Common myeloid progenitor, CD34-positive (primary cell): ENCODE measurements around the gene TTC34.

Experiments
- CTCF ChIA-PET: fragments of 350-600 bp; sonication (Branson Sonifier 250); formaldehyde crosslinking; loops from one replicate; lab custom pipeline; 2021; ENCODE audit warnings: antibody characterized with exemption; lab: Charles Lee
- POLR2A ChIA-PET: fragments of 350-600 bp; sonication (Branson Sonifier 250); formaldehyde crosslinking; loops from one replicate; lab custom pipeline; 2021; ENCODE audit warnings: antibody characterized with exemption; lab: Charles Lee
- DNase-seq, 3 donors: peaks; one replicate each; pipeline versions ENCODE4 v3.0.0 to v3.0.0-alpha.2; 2013
- H3K27ac ChIP-seq, 2 experiments: 1 replicate in 1 of 2; 2 replicates in 1 of 2; pipeline ENCODE4 v1.7.0; 2013; ENCODE audit warnings: inconsistent platforms in 2 of 2, low read length in 2 of 2, mild to moderate bottlenecking in 2 of 2, low read depth in 1 of 2, moderate library complexity in 1 of 2; ENCODE audit not compliant: severe bottlenecking in 2 of 2, insufficient read depth in 1 of 2, poor library complexity in 1 of 2
- H3K27me3 ChIP-seq, 5 experiments: replicated peaks in 2 of 5; 1 replicate in 3 of 5; 2 replicates in 2 of 5; pipeline versions ENCODE4 v1.6.1 to v1.7.0; 2013; ENCODE audit warnings: low read length in 4 of 5, mild to moderate bottlenecking in 2 of 5, moderate library complexity in 2 of 5, inconsistent platforms in 1 of 5; ENCODE audit not compliant: insufficient read depth in 5 of 5, control insufficient read depth in 4 of 5
- H3K36me3 ChIP-seq, 4 experiments: 1 replicate in 2 of 4; 2 replicates in 2 of 4; pipeline versions ENCODE4 v1.6.1 to v1.7.0; 2013; ENCODE audit warnings: low read length in 3 of 4, control low read depth in 1 of 4, mild to moderate bottlenecking in 1 of 4; ENCODE audit not compliant: control insufficient read depth in 4 of 4, insufficient read depth in 4 of 4
- H3K4me1 ChIP-seq, 4 experiments: 1 replicate in 3 of 4; 2 replicates in 1 of 4; pipeline versions ENCODE4 v1.6.1 to v1.7.1; 2013; ENCODE audit warnings: low read length in 3 of 4, mild to moderate bottlenecking in 3 of 4, control low read depth in 1 of 4, inconsistent platforms in 1 of 4, moderate library complexity in 1 of 4; ENCODE audit not compliant: control insufficient read depth in 4 of 4, insufficient read depth in 4 of 4; ENCODE audit errors: control extremely low read depth in 1 of 4
- H3K4me3 ChIP-seq, 7 experiments: 1 replicate in 4 of 7; 2 replicates in 3 of 7; pipeline versions ENCODE4 v1.5.1 to v1.7.0; 2013; ENCODE audit warnings: mild to moderate bottlenecking in 7 of 7, low read length in 6 of 7, moderate library complexity in 6 of 7, inconsistent platforms in 2 of 7, low read depth in 2 of 7, control low read depth in 1 of 7; ENCODE audit not compliant: insufficient read depth in 4 of 7, control insufficient read depth in 1 of 7; ENCODE audit errors: extremely low read depth in 1 of 7
- H3K9me3 ChIP-seq, 5 experiments: 1 replicate in 4 of 5; 2 replicates in 1 of 5; pipeline versions ENCODE4 v1.6.1 to v1.7.1; 2013; ENCODE audit warnings: low read length in 4 of 5, mild to moderate bottlenecking in 2 of 5, inconsistent platforms in 1 of 5, low read depth in 1 of 5, moderate library complexity in 1 of 5; ENCODE audit not compliant: control insufficient read depth in 4 of 5, insufficient read depth in 2 of 5; ENCODE audit errors: control extremely low read depth in 1 of 5
- WGBS: methylation state at CpG from one replicate; pipeline ENCODE4 v1.1.5; 2013; ENCODE audit not compliant: insufficient coverage; 5-methylcytosine and 5-hydroxymethylcytosine counted together

TTC34 gene

DNA sequence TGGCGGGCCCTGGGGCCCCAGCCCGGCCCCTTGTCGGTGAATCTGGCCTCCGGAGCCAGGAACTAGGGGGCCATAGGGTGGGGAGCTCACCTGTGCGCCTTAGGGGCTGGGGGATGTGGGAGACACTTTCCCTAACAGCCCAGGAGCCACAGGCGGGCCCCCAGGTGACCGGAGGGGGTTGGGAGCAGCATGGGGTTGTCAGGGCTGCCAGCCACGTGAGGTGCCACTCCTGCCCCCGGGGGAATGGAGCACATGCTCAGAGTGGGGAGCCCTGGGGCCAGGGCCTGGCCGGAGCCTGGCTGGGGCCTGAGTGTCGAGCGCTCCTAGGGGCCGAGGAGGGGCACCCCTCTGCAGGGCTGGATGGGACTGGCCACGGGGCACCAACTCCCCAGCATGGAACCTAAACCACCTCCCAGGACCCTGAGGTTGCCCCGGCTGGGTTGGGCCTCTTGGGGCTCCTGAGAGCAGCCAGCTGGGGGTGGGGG, 195.1 kb downstream of the TTC34 start:
- Histone ChIP-seq H3K27ac (no peak overlapping the region), H3K36me3 (no peaks in the 10 kb centered on the region), H3K9me3 (no peaks in the 10 kb centered on the region), H3K4me1 (no peaks in the 10 kb centered on the region), H3K27me3 (peaks cover 0 to 24% (median 0%) of the 10 kb centered on the region in 5 experiments), H3K4me3 (no peak overlapping the region)
- 81% methylated on average over 11 of the region's 15 CpGs for WGBS
- POLR2A ChIA-PET: no interaction called here
- CTCF ChIA-PET: no interaction called here
- no peak for DNase-seq

DNA sequence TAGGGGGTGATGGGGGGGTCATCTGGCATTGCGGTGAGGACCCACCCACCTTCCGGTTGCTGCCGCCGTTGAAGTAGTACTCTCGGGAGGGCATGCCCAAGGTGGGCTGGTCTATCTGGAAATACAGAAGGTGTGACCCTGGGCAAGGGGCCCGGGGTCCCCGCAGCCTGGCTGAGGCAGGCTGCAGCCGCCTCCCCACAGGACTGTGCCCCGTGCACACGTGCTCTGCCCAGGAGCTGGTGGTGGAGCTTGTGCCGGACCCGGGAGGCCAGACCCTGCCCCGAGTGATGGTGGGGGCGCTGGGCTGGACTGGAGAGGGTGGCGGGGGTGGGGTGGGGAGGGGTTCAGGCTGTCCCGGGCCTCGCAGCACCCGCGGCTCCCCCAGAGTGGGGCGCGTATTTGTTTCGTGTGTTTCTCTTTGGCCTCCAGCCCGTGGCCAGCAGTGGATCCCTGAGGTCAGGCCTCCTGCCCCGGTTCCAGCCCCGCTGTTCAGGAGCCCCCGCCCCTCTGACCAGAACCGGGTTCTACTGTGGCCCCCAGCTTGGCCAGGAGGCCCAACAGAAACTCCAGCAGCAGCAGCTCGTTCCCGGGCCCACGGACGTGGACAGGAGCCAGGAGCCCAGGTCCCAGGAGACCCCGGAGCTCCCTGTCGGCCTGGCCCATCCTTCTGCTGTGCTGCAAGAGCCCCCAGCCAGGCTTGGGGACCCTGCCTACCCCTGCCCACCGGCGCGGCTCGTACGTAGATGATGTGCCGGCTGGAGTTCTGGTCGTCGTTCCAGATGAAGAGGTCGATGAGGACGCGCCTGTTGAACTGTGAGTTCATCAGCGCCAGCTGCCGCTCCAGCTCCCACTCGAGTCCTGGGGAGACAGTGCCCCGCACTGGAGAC, 195.7 kb downstream of the TTC34 start:
- Histone ChIP-seq H3K4me1 (no peaks in the 10 kb centered on the region), H3K36me3 (no peaks in the 10 kb centered on the region), H3K9me3 (no peaks in the 10 kb centered on the region), H3K27me3 (peaks cover 0 to 19% (median 0%) of the 10 kb centered on the region in 5 experiments), H3K4me3 (no peak overlapping the region), H3K27ac (no peak overlapping the region)
- CTCF ChIA-PET: no interaction called here
- 97% methylated on average over 39 of the region's 48 CpGs for WGBS
- POLR2A ChIA-PET: no interaction called here
- DNase-seq: no peak

DNA sequence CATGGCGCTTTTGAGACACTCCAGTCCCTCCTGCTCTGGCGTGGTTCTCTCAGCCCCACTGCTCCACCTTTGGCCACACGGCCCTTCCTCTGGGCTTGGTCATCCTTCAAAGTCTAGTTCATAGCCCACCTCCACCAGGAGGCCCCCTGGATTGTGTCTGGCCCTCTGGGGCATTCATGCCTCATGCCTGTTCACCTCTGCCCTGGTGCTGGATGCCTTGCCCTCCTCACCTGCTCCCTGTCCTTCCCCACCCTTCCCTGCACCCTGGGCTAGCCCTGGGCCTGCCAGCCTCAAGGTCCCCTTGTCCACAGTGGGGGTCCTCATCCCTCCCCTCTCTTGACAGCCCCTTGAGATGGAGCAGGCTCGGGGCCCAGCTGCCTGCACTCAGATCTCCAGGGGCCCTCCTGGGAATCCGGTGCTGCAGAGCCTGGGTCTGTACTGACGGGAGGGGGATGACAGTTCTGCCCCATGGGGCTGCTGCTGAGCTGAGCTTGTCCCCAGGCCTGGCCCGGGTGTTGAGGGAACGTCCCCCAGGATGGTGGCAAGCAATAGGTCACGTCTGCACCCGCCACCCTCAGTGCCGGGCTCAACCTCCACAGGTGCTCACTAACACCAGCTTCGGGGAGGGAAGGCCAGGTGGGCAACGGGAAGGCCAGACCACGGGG, 196.5 kb downstream of the TTC34 start:
- Histone ChIP-seq H3K27ac (no peak overlapping the region), H3K27me3 (peaks cover 0 to 14% (median 0%) of the 10 kb centered on the region in 5 experiments), H3K4me1 (no peaks in the 10 kb centered on the region), H3K4me3 (no peak overlapping the region), H3K9me3 (no peaks in the 10 kb centered on the region), H3K36me3 (no peaks in the 10 kb centered on the region)
- DNase-seq: no peak
- WGBS: 96% methylated on average over 11 of the region's 14 CpGs
- ChIA-PET CTCF (no interaction called here), POLR2A (no interaction called here)

DNA sequence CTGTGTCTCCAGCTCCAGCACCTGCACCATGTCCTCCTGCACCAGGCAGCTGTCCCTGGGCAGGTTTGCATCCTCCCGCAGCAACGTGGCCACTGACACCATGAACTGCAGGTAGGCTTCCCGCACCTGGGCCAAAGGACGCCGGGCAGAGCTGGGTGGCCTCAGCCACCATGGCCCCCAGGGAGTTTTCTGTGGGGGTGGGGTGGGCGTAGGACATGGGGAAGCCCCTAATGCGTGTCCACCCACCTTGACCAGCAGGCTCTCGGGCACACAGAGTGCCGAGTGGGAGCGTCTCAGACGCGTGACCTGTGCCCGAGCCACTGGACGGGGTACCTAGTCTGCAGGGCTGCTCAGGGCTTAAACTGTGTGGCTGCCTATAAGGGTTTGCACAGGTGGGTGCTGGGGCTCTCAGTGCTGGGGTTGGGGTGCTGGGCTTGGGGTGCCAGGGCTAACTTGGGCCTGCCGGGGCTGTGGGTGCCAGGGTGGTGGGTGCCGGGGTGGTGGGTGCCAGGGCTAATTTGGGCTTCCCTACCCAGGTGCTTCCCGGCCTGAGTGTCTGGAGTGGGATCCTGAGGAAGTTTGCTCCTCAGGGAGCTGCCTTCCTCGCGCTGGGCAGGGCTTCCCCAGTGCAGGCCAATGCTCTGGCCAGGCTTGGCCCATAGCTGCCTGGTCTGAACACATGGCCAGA, 197.2 kb downstream of the TTC34 start:
- ChIA-PET POLR2A (no interaction called here), CTCF (no interaction called here)
- H3K4me3 ChIP-seq: no peak overlapping the region
- WGBS: 89% methylated on average over 16 of the region's 19 CpGs
- no peaks in the 10 kb centered on the region for H3K4me1 ChIP-seq
- no peak overlapping the region for H3K27ac ChIP-seq
- H3K9me3 ChIP-seq: no peaks in the 10 kb centered on the region
- H3K27me3 ChIP-seq: peaks cover 0 to 11% (median 0%) of the 10 kb centered on the region in 5 experiments
- no peaks in the 10 kb centered on the region for H3K36me3 ChIP-seq
- DNase-seq: no peak

DNA sequence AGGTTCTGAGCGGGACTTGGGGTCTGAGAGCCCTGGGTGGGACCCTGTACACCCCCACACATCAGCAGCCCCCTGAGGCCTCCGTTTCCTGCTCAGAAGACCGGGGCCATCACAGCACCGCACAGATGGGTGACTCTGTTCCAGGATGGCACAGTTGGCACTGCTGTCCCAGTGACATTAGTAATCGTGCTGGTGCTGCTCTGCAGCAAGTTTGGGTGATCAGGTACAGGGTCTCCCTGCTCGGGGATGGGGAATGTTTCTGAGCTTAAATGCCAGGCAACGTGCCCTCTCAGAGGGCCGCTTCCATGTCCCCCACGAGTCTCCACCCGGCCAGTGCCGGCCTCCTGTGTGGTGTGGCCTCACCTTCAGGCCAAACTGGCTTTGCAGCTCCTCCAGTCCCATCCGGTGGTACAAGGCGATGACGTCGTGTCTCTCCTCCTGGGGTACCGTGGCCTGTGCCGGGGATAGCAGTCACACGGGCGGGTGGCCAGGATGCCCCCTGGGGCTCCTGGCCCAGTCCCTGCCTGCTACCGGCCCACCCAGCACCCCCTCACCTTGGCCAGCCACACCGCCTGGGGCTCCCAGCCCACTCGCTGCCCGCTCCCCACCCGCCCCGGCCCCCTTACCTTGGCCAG, 197.9 kb downstream of the TTC34 start:
- Histone ChIP-seq H3K4me1 (no peaks in the 10 kb centered on the region), H3K4me3 (no peak overlapping the region), H3K27ac (no peak overlapping the region), H3K27me3 (peaks cover 0 to 13% (median 0%) of the 10 kb centered on the region in 5 experiments), H3K9me3 (peaks cover 0 to 4% (median 1%) of the 10 kb centered on the region in 5 experiments), H3K36me3 (no peaks in the 10 kb centered on the region)
- ChIA-PET CTCF (no interaction called here), POLR2A (no interaction called here)
- 91% methylated on average over 24 of the region's 25 CpGs for WGBS
- no peak for DNase-seq

DNA sequence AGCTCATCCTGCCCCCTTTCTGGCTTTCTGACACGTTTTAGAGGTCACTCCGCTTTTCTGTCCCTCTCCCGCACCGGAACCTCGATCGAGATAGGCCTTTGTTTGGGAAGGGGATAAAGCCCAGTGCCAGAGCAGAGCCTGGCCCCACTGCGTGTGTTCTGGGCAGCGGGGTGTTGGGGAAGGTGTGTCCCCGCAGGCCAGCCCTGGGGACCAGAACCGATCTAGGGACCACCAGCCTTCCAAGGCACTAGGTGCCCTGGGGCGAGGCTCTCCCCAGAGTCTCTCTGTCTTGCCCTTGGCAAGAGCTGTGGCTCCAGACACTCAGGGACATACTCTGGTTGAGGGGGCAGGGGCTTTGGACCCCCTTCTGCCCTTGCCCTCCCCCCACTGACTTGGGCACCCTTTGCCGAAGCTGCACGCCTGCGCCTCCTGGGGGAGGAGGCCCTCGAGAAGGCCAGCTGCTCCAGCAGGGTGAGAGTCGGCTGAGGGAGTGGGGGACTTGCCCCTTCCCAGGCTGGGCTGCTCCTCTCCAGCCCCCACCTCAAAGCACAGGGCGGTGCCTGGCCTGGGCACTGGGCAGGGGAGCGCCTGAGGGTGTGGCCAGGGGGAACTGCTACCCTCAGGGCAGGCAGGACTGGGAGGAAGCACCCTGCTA, 198.5 kb downstream of the TTC34 start:
- Histone ChIP-seq H3K9me3 (peaks cover 0 to 8% (median 6%) of the 10 kb centered on the region in 5 experiments), H3K27ac (no peak overlapping the region), H3K36me3 (no peaks in the 10 kb centered on the region), H3K27me3 (peaks cover 0 to 18% (median 0%) of the 10 kb centered on the region in 5 experiments), H3K4me3 (no peak overlapping the region), H3K4me1 (no peaks in the 10 kb centered on the region)
- no peak for DNase-seq
- CTCF ChIA-PET: no interaction called here
- WGBS: 72% methylated on average over 13 of the region's 18 CpGs
- POLR2A ChIA-PET: no interaction called here
